Astrocyte (in vitro differentiated cells and primary cell): Measurements from ENCODE around the gene UNC80. TPM values are rescaled to one million over a fixed set of nuclear protein-coding genes. Genes with fewer than 3 reads are reported as not detected.

Experiments
- DNase-seq: peaks from one replicate; pipeline ENCODE4 v3.0.0-alpha.2; 2010; ENCODE audit warnings: low read depth
- FAIRE-seq: peaks from 2 replicates; lab custom pipeline; 2011; peaks lifted over from hg19 to GRCh38; lab: Jason Lieb, UNC
- H2AFZ ChIP-seq: 2 replicates; pipeline ENCODE4 v1.6.0; 2012; ENCODE audit warnings: low read depth, low read length, inconsistent platforms
- H3K27ac ChIP-seq: 2 replicates; pipeline ENCODE4 v1.5.1; 2011; ENCODE audit warnings: low read depth, low read length, inconsistent platforms
- H3K27me3 ChIP-seq: 2 replicates; pipeline ENCODE4 v1.6.0; 2011; ENCODE audit warnings: low read length, inconsistent platforms; ENCODE audit not compliant: insufficient read depth
- H3K36me3 ChIP-seq: 2 replicates; pipeline ENCODE4 v1.5.1; 2011; ENCODE audit warnings: low read length, inconsistent platforms; ENCODE audit not compliant: insufficient read depth
- H3K4me1 ChIP-seq: 2 replicates; pipeline ENCODE4 v1.5.1; 2011; ENCODE audit warnings: low read length, inconsistent platforms; ENCODE audit not compliant: insufficient read depth
- H3K4me2 ChIP-seq: 2 replicates; pipeline ENCODE4 v1.6.0; 2012; ENCODE audit warnings: low read length, inconsistent platforms
- H3K4me3 ChIP-seq: 2 replicates; pipeline ENCODE4 v1.5.1; 2011; ENCODE audit warnings: low read depth, mild to moderate bottlenecking, low read length, inconsistent platforms; ENCODE audit not compliant: insufficient read depth
- H3K79me2 ChIP-seq: 2 replicates; pipeline ENCODE4 v1.6.0; 2012; ENCODE audit warnings: mild to moderate bottlenecking, low read length, inconsistent platforms; ENCODE audit not compliant: insufficient read depth
- H3K9ac ChIP-seq: 2 replicates; pipeline ENCODE4 v1.6.0; 2012; ENCODE audit warnings: mild to moderate bottlenecking, low read length, inconsistent platforms
- H3K9me3 ChIP-seq: 2 replicates; pipeline ENCODE4 v1.5.1; 2012; ENCODE audit warnings: low read depth, mild to moderate bottlenecking, low read length, inconsistent platforms; ENCODE audit not compliant: insufficient read depth
- H4K20me1 ChIP-seq: 2 replicates; pipeline ENCODE4 v1.6.0; 2012; ENCODE audit warnings: low read length, inconsistent platforms; ENCODE audit not compliant: insufficient read depth
- H3K27ac Mint-ChIP-seq: one replicate; pipeline ENCODE4 v1.8.0; 2021; ENCODE audit warnings: mild to moderate bottlenecking, mixed read lengths; ENCODE audit not compliant: unreplicated experiment
- H3K27me3 Mint-ChIP-seq: one replicate; pipeline ENCODE4 v1.8.0; 2021; ENCODE audit warnings: low read depth, mixed read lengths; ENCODE audit not compliant: unreplicated experiment
- H3K36me3 Mint-ChIP-seq: one replicate; pipeline ENCODE4 v1.8.0; 2021; ENCODE audit warnings: low read depth, mixed read lengths; ENCODE audit not compliant: unreplicated experiment
- H3K4me1 Mint-ChIP-seq: one replicate; pipeline ENCODE4 v1.8.0; 2021; ENCODE audit warnings: low read depth, mixed read lengths; ENCODE audit not compliant: unreplicated experiment
- H3K4me3 Mint-ChIP-seq: one replicate; pipeline ENCODE4 v1.8.0; 2021; ENCODE audit warnings: mild to moderate bottlenecking, moderate library complexity, mixed read lengths; ENCODE audit not compliant: unreplicated experiment
- H3K9me3 Mint-ChIP-seq: one replicate; pipeline ENCODE4 v1.8.0; 2021; ENCODE audit warnings: mild to moderate bottlenecking, mixed read lengths; ENCODE audit not compliant: unreplicated experiment
- EZH2 ChIP-seq: IDR thresholded peaks from 2 replicates; pipeline ENCODE4 v1.6.1; 2012; ENCODE audit warnings: mild to moderate bottlenecking, low read length, inconsistent platforms; ENCODE audit not compliant: insufficient read depth
- total RNA-seq: library from RNA; stranded (reverse); gene quantifications from 2 replicates; pipeline ENCODE4 v1.2.1, GENCODE V29; 2021
- TF ChIP-seq, protein P1 (sequence below): IDR thresholded peaks from 2 replicates; pipeline ENCODE4 v1.5.1; 2011; ENCODE audit warnings: low read depth, mild to moderate bottlenecking, inconsistent platforms, low read length, moderate library complexity; ENCODE audit not compliant: insufficient read depth

The UNC80 gene
- total RNA-seq, 1 donor from 2014 or later: 0.27 TPM

DNA sequence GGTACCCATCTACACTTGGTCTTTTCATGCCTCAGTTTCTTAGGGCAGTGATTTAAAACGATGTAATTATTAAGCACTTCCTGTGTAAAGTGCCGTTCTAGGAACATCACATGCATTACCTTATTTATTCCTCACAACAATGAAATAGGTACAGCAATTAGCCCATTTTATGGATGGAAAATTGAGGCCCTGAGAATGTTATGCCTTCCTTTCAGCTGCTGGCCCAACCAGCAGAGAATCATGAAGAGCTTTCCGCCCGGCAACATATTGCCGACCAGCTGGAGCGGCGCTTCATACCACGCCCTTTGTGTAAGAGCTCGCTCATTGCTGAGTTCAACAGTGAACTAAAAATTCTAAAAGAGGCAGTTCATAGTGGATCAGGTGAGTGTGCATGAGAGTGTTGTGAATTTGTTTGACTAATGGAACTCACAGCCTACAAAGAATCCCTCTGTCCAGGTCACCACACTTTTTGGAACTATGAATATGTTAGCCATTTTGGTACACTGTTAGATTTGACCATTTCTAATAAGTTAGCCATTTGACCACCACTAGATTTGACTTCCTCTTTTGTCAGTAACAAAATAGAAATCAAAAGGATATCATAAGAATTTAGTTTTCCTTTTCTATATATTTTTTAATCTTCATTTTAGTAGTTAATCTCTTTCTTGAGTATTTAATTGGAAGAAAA lies 205.2 kb downstream of the UNC80 start:
- Mint-ChIP-seq H3K36me3 (no peaks in the 10 kb centered on the region), H3K9me3 (no peaks in the 10 kb centered on the region), H3K27me3 (peaks cover 1% of the 10 kb centered on the region), H3K4me3 (no peak overlapping the region), H3K27ac (no peak overlapping the region), H3K4me1 (peaks cover 4% of the 10 kb centered on the region)
- Histone ChIP-seq H3K9me3 (no peaks in the 10 kb centered on the region), H3K4me2 (no peak overlapping the region), H3K9ac (no peak overlapping the region), H4K20me1 (no peaks in the 10 kb centered on the region), H3K4me1 (no peaks in the 10 kb centered on the region), H3K79me2 (no peaks in the 10 kb centered on the region), H3K4me3 (no peak overlapping the region), H2AFZ (no peak overlapping the region), H3K27me3 (no peaks in the 10 kb centered on the region), H3K27ac (no peak overlapping the region), H3K36me3 (no peaks in the 10 kb centered on the region)
- no peak for TF ChIP-seq EZH2
- TF ChIP-seq, protein P1, sequence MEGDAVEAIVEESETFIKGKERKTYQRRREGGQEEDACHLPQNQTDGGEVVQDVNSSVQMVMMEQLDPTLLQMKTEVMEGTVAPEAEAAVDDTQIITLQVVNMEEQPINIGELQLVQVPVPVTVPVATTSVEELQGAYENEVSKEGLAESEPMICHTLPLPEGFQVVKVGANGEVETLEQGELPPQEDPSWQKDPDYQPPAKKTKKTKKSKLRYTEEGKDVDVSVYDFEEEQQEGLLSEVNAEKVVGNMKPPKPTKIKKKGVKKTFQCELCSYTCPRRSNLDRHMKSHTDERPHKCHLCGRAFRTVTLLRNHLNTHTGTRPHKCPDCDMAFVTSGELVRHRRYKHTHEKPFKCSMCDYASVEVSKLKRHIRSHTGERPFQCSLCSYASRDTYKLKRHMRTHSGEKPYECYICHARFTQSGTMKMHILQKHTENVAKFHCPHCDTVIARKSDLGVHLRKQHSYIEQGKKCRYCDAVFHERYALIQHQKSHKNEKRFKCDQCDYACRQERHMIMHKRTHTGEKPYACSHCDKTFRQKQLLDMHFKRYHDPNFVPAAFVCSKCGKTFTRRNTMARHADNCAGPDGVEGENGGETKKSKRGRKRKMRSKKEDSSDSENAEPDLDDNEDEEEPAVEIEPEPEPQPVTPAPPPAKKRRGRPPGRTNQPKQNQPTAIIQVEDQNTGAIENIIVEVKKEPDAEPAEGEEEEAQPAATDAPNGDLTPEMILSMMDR: no peak
- no peak for DNase-seq
- FAIRE-seq: no peak

DNA sequence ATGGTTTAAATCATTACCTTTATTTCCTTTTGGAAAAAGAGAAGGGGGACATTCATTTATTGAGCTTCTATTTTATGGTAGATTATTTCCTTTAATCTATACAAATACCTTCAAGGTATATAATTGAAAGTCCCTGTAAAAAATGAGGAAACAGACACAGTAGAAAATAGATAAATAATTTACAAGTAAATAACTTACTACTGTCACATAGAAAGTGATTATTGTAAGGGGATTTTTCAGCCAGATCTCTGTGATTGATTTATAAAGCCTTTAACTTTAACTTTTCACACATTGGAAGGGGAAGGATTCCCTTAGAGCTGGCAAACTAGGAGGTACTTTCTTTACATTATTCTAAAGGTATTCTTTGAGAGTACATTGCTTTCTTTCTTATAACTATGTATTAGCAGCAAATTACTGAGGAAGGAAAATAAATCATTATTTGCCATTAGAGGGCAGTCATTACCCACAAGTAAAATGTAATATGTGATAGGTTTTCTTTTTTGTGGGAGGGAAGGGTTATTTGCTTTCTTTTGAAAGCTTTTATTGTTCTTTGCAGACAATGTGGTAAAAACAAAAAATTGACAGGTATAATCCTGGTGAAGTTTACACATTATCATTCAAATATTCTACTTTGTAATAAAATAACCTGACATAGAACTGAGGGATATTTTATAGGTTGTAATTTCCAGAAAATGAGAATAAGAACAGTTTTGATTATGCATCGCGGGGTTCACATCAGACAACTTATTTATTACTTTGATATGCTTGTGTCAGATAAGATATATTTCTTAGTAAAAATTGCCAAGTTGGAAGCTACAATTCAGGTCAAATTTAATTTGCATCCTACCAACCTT lies 206.0 kb downstream of the UNC80 start:
- Mint-ChIP-seq H3K4me1 (peaks cover 4% of the 10 kb centered on the region), H3K27me3 (peaks cover 1% of the 10 kb centered on the region), H3K9me3 (no peaks in the 10 kb centered on the region), H3K27ac (no peak overlapping the region), H3K4me3 (no peak overlapping the region), H3K36me3 (no peaks in the 10 kb centered on the region)
- DNase-seq (peak; percentile 20), FAIRE-seq (no peak)
- H4K20me1 ChIP-seq: no peaks in the 10 kb centered on the region
- H3K27ac ChIP-seq: no peak overlapping the region
- H3K36me3 ChIP-seq: no peaks in the 10 kb centered on the region
- no peaks in the 10 kb centered on the region for H3K79me2 ChIP-seq
- TF ChIP-seq, protein P1: peak; percentile 32
- TF ChIP-seq EZH2: no peak
- H3K4me3 ChIP-seq: no peak overlapping the region
- no peaks in the 10 kb centered on the region for H3K9me3 ChIP-seq
- no peaks in the 10 kb centered on the region for H3K4me1 ChIP-seq
- no peak overlapping the region for H2AFZ ChIP-seq
- H3K27me3 ChIP-seq: no peaks in the 10 kb centered on the region
- H3K9ac ChIP-seq: no peak overlapping the region
- no peak overlapping the region for H3K4me2 ChIP-seq
